Esophagus muscularis mucosa (tissue), 4 donors: Measurements from ENCODE around the gene SIRPD. TPM values are rescaled to one million over a fixed set of nuclear protein-coding genes. Genes with fewer than 3 reads are reported as not detected.
A peak's percentile ranks its signal among the peaks of the same experiment; 100 is the strongest.

Experiments used
- DNase-seq: peaks from one replicate; pipeline ENCODE4 v3.0.0-alpha.2; 2017; ENCODE audit errors: extremely low spot score
- H3K27ac ChIP-seq, 4 donors: fragments of 200-600 bp; sonication (generic); replicated peaks in 1 of 4; 1 replicate in 3 of 4; 2 replicates in 1 of 4; pipeline ENCODE4 v1.5.1; 2016 to 2019; ENCODE audit warnings: mild to moderate bottlenecking in 1 of 4
- H3K27me3 ChIP-seq, 4 donors: fragments of 200-600 bp; sonication (generic); one replicate each; pipeline versions ENCODE4 v1.5.1 to v1.6.0; 2016 to 2019
- H3K36me3 ChIP-seq, 4 donors: fragments of 200-600 bp; sonication (generic); one replicate each; pipeline ENCODE4 v1.5.1; 2016 to 2019
- H3K4me1 ChIP-seq, 4 donors: fragments of 200-600 bp; sonication (generic); one replicate each; pipeline ENCODE4 v1.5.1; 2016 to 2019
- H3K4me3 ChIP-seq, 4 donors: fragments of 200-600 bp; sonication (generic); 1 replicate in 2 of 4; 2 replicates in 2 of 4; pipeline ENCODE4 v1.5.1; 2016 to 2019; ENCODE audit warnings: mild to moderate bottlenecking in 4 of 4, moderate library complexity in 1 of 4
- H3K9me3 ChIP-seq, 4 donors: fragments of 200-600 bp; sonication (generic); 1 replicate in 3 of 4; 2 replicates in 1 of 4; pipeline ENCODE4 v1.5.1; 2016 to 2019
- EP300 ChIP-seq: sonication (generic); formaldehyde crosslinking; IDR thresholded peaks from one replicate; pipeline ENCODE4 v1.6.1; 2017; ENCODE audit warnings: antibody characterized with exemption
- POLR2A ChIP-seq: fragments of 450-650 bp; IDR thresholded peaks from one replicate; pipeline ENCODE4 v1.6.1; 2017; ENCODE audit warnings: antibody characterized with exemption, moderate library complexity, mild to moderate bottlenecking, low read depth
- POLR2AphosphoS5 ChIP-seq, 2 donors: sonication (generic); formaldehyde crosslinking; IDR thresholded peaks; one replicate each; pipeline ENCODE4 v1.6.1; 2017; ENCODE audit warnings: antibody characterized with exemption in 2 of 2
- WGBS: methylation state at CpG from one replicate; pipeline ENCODE4 v1.1.5; 2018; 5-methylcytosine and 5-hydroxymethylcytosine counted together
- intact Hi-C: fragments of 100-400 bp; cut with DNase I; formaldehyde crosslinking; loops from one replicate; pipeline ENCODE4 v1.15.1; 2023
- total RNA-seq, 4 donors: library from RNA; depleted of rRNA; stranded (reverse); fragments of >200 nt; gene quantifications; one replicate each; pipeline versions ENCODE4 v1.1.0 to v1.2.1, GENCODE V29; 2016
- TF ChIP-seq, protein P1 (sequence below), 3 experiments: fragments of 200-600 bp in 2 of 3; fragments of 450-650 bp in 1 of 3; sonication (generic) in 2 of 3; IDR thresholded peaks; one replicate each; pipeline ENCODE4 v1.5.1; 2017 to 2019; ENCODE audit warnings: antibody characterized with exemption in 3 of 3, mild to moderate bottlenecking in 2 of 3, moderate library complexity in 1 of 3

The SIRPD gene
- not detected for total RNA-seq

- 64% methylated on average over 2 of the region's 2 CpGs for WGBS
- Histone ChIP-seq H3K4me3 (no peak within 1 kb of the TSS), H3K36me3 (no peaks in the 10 kb centered on the region), H3K27me3 (no peaks in the 10 kb centered on the region), H3K9me3 (peaks cover 0 to 7% (median 3%) of the 10 kb centered on the region in 4 donors), H3K4me1 (no peaks in the 10 kb centered on the region), H3K27ac (no peak within 1 kb of the TSS)
- intact Hi-C loops = no loop called here
- TF ChIP-seq, protein P1, sequence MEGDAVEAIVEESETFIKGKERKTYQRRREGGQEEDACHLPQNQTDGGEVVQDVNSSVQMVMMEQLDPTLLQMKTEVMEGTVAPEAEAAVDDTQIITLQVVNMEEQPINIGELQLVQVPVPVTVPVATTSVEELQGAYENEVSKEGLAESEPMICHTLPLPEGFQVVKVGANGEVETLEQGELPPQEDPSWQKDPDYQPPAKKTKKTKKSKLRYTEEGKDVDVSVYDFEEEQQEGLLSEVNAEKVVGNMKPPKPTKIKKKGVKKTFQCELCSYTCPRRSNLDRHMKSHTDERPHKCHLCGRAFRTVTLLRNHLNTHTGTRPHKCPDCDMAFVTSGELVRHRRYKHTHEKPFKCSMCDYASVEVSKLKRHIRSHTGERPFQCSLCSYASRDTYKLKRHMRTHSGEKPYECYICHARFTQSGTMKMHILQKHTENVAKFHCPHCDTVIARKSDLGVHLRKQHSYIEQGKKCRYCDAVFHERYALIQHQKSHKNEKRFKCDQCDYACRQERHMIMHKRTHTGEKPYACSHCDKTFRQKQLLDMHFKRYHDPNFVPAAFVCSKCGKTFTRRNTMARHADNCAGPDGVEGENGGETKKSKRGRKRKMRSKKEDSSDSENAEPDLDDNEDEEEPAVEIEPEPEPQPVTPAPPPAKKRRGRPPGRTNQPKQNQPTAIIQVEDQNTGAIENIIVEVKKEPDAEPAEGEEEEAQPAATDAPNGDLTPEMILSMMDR (IDR thresholded peaks at IDR 0.05) = no peak
- TF ChIP-seq POLR2AphosphoS5 (IDR thresholded peaks at IDR 0.05) = no peak
- TF ChIP-seq EP300 = no peak
- TF ChIP-seq POLR2A = no peak
- DNase-seq = peak; percentile 79
These were observed at the start of gene SIRPD for GRCh38 chr20:1557605-1558004. SIRPD (minus strand) TSS chr20:1557705; CDS start chr20:1557653, 52 bp downstream.

DNA sequence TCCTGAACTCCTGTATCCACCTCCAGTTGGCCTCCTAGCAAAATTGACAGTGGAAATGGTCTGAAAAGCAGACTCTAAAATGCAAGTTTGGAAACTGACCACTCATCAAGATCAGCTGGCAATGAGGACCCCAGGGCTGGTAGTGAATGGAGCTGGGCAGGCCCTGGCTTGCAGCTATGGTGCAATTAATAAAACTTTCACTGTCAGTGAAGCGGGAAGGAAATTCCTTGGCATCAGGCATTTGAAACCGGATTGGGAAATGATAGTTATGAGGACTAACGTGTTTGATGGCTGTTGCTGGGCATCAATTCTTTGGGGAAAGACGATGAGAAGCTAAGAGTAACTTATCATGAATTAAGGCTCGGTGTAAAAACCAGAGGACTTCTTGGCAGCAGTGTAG lies 43.2 kb upstream of the SIRPD start:
- H3K36me3 ChIP-seq = no peaks in the 10 kb centered on the region
- no peak for TF ChIP-seq POLR2AphosphoS5 (IDR thresholded peaks at IDR 0.05)
- TF ChIP-seq POLR2A = no peak
- TF ChIP-seq EP300 = no peak
- TF ChIP-seq, protein P1 (IDR thresholded peaks at IDR 0.05) = no peak
- H3K4me1 ChIP-seq = no peaks in the 10 kb centered on the region
- no peak overlapping the region for H3K4me3 ChIP-seq
- intact Hi-C loops = no loop called here
- no peak for DNase-seq
- no CpG with 5 or more reads among the region's 5 CpGs for WGBS
- H3K27me3 ChIP-seq = no peaks in the 10 kb centered on the region
- no peak overlapping the region for H3K27ac ChIP-seq
- H3K9me3 ChIP-seq = no peaks in the 10 kb centered on the region

DNA sequence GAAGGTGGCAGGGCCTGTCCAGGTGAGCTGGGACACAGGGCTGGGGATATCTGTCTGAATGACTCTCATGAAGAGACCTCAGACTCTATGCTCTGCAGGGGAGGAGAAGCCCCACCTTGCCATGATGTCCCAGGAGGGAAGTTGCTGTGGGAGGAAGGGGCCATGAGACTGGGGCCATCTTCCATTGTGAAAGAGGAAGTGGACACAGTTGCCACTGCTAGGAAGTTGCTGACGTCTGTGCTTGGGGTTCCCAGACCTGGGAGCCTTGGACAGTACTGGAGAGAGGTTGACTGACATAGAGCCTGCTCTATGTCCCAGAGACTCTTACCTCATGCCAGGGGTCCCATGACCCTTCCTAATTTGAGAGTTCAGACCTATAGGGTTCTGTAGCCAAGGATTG lies 37.8 kb upstream of the SIRPD start:
- TF ChIP-seq POLR2A = no peak
- TF ChIP-seq EP300 = no peak
- TF ChIP-seq, protein P1 (IDR thresholded peaks at IDR 0.05) = no peak
- TF ChIP-seq POLR2AphosphoS5 (IDR thresholded peaks at IDR 0.05) = no peak
- Histone ChIP-seq H3K36me3 (no peaks in the 10 kb centered on the region), H3K9me3 (no peaks in the 10 kb centered on the region), H3K27ac (no peak overlapping the region), H3K27me3 (no peaks in the 10 kb centered on the region), H3K4me1 (no peaks in the 10 kb centered on the region), H3K4me3 (no peak overlapping the region)
- no CpG with 5 or more reads among the region's 1 CpG for WGBS
- DNase-seq = no peak
- intact Hi-C loops = no loop called here

DNA sequence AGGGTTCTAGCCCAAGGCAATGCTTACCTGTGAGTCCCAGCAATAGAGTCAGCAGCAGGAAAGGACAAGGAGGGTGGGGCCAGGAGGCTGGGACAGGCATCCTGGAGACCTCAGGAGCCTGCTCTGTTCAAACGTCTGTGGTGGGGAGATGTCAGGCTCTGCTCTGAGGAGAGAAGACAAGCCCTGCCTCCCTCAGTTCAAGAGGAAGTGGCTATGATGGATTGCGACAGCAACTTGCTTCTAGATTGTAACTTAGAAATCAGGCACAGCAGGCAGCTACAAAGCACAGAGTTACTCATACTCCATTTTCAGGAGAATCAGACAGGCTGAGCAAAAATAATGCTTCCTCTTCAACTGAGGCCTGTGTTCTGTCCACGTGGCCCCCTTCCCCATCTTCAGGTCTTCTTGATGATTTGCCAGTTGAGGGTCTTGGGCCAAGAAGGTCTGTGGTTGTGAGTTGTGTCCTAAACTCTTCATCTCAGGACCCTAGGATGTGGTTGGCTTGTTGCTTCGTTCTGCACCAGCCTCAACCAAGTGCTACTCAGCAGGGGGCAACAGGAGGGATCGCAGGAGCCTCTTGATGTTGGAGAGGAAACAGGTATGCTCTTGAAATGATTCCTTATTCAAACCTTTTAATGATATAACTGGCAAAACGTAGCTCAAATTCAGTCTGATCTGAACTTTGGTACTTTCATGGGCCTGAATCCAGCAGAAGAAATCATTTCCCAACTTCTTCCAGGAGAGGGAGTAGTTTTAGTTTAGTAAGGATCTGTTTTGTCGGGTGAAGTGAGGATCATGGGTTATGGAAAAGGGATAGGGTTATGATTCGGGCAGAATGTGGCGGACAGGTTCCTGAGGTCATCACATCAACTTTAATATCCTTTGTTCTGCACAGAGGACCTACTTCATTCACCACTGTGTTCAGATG lies 31.3 kb upstream of the SIRPD start:
- intact Hi-C loops = no loop called here
- TF ChIP-seq POLR2AphosphoS5 (IDR thresholded peaks at IDR 0.05) = peak in 1 of 2 donors; percentile 13
- TF ChIP-seq, protein P1 (IDR thresholded peaks at IDR 0.05) = no peak
- Histone ChIP-seq H3K4me3 (no peak overlapping the region), H3K27ac (no peak overlapping the region), H3K27me3 (no peaks in the 10 kb centered on the region), H3K36me3 (no peaks in the 10 kb centered on the region), H3K4me1 (no peaks in the 10 kb centered on the region), H3K9me3 (no peaks in the 10 kb centered on the region)
- no peak for DNase-seq
- no CpG with 5 or more reads among the region's 9 CpGs for WGBS
